Activated naive CD4-positive, alpha-beta T cell (primary cell): Measurements from ENCODE around the gene BRD7.
"Not testable (repeated sequence)": the region's sequence is repeated elsewhere in the genome, so short reads cannot be mapped to it uniquely, and the experiment has no call there.

Experiments used
- DNase-seq, 4 experiments: peaks; one replicate each; lab custom pipeline; 2025; lab: John Stamatoyannopoulos, UW

BRD7 gene

DNA sequence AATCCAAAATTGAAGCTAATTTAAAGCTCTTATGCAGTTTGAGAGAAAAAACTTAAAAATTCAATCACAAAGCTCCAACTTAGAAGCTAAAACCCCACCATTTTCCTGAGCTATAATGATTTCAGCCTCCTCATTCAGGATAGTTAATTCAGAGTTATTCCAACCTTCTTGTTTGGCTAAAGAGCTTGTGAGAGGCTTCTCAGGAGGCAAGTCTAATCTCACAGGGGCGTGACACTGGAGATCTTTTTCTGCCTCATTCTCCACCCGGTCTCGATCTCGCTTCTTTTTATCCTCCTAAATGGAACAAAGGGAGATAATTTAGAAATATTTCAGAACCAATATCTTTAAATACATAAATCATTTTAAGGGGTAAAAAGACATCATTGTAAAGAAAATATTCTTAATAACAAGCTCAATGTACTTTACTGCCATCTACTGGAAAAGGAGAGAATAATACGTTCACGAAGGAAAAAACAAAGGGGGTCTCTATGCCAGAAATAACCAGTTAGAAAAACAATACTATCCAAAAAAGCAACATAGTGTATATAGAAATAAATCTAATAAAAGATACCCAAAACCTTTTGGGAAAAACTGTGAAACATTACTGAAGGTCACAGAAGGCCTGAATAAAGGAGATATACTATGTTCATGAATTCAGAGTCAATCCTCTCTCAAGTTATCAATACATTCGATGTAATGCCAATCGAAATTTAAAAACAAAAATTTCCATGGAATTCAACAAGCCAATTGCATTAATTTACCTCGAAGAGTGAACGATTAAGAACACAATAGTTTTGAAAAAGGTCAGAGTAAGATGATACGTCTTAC is 13.9 kb downstream of the BRD7 start:
- no peak for DNase-seq

DNA sequence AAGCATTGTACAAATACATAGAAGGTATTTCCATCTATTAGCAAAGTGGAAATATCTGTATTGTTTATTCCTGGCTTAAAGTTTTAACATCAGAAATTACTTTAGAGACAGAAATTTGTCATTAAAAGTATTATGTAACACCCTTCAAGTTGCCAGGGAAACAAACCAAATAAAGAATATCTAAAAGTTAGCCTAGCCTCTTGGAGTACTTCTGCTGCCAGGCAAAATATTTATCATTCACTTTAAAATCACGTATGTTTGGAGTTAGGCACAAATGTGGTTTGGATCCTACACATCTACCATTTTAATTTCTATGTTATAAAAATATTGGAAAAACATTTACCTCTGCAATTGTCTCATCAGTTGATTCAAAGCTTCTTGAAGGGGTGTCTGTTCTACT is 14.7 kb downstream of the BRD7 start:
- no peak for DNase-seq

DNA sequence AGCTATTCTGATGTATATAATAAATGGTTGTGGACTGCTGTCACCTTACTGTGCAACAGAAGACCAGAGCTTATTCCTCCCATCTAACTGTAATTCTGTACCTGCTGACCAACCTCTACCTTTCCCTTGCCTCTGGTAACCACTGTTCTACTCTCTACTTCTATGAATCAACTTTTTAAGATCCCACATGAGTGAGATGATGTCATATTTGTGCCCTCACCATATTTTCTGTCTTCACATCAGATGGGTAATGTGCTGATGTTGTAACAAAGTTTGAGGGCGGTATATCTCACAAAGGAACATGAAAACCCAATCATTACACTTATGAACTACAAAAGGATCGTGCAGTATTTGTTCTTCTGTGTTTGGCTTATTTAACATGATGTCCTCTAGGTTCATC is 16.8 kb downstream of the BRD7 start:
- DNase-seq: no peak

DNA sequence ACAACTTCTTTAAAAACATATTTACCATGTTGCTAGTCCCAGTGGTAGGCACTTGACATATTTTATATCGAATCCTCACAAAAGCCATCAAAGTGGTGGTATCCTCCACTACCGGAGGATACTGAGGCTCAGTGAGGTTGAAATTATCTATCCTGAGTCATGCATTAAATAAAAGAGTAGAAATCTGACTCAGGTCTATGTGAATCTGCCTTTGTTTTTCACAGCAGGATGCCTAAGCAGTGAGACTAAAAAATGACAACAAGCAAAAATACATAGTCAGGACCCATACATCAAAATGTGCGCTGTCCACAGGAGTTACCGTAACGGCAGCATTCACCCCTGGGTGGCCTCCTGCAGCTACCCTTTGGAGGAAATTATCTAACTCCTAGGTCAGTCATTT is 17.7 kb downstream of the BRD7 start:
- no peak for DNase-seq

DNA sequence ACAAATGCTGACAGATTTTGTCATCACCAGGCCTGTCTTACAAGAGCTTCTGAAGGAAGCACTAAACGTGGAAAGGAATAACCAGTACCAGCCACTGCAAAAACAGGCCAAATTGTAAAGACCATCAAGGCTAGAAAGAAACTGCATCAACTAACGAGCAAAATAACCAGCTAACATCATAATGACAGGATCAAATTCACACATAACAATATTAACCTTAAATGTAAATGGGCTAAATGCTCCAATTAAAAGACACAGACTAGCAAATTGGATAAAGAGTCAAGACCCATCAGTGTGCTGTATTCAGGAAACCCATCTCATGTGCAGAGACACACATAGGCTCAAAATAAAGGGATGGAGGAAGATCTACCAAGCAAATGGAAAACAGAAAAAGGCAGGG is 23.6 kb downstream of the BRD7 start:
- not testable (repeated sequence) for DNase-seq

DNA sequence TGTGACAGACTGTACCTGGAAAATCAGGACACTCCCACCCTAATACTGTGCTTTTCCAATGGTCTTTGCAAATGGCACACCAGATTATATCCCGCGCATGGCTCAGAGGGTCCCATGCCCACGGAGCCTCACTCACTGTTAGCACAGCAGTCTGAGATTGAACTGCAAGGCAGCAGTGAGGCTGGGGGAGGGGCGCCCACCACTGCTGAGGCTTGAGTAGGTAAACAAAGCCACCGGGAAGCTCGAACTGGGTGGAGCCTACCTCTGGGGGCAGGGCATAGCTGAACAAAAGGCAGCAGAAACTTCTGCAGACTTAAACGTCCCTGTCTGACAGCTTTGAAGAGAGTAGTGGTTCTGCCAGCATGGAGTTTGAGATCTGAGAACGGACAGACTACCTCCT is 25.2 kb downstream of the BRD7 start:
- DNase-seq: not testable (repeated sequence)

DNA sequence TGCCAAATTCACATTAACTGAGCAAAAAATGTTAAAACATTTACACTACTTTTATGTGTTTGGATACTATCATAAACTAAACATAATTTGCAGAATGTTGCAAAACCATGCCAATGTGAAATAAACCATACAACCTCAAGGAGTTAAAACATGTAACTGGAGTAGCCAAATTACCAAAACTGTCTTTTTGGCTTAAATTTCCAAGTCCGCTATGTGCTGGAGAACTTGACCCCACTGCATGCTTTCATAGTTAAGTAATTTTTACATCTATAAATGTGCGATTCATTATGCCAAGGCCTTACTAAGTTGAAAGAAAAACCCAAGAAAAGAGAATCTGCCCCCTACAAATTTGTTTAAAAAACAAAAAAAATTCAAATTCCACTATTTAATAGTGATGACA is 28.2 kb downstream of the BRD7 start:
- no peak for DNase-seq

DNA sequence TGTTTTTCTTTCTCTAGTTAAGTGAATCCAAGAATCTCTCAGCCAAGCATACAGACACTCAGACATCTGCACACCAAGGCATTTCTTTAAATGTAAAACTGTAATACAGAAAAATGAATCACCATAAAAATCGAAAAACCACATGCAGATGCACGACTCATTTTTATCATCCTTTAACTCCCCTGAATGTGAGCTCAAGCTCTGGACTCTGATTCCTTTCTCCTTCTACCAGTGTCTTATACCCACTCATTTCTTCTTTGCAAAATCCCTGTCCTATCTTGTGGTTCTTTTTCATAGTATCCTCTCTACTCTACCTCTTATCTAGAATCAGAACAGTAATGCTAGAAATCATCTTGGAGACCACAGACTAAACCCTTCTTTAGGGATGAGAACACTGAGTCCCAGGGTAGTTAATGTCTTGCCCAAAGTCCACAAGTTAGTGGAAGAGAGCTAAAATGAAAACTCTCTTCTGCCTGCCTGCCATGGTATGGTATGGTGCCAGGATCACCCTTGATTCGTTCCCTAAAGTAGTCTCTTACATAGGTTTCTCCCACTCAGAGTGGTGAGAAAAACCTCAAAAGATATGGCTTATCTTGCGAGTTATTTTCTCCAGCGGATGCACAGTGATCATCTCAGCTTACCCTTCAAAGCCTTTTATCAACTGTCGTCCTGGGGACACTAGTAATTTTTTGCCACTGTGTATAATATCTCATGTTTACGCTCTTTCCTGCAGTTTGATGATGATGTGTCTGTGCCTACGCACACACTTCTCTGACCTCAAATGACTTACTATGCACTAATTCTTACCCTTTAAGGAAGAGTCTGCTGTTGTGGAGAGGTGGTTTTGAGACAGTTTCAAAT is 30.2 kb downstream of the BRD7 start:
- no peak for DNase-seq

DNA sequence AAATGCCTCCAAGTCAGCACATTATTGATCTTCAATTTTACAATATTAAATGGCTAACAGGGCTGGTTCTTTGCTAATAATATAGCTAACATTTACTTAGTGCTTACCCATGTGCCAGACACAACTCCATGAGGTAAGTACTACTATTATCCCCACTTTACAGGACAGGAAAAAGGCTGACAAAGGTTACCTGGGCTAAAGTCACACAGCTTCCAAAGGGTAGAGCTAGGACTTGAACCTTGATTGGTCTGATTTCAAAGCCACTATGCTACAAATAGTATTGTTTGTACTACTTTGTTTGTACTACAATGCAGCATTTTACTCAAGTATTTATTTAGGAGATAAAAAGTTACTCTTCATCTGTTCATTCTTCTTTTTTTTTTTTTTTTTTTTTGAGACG is 31.9 kb downstream of the BRD7 start:
- DNase-seq: no peak

DNA sequence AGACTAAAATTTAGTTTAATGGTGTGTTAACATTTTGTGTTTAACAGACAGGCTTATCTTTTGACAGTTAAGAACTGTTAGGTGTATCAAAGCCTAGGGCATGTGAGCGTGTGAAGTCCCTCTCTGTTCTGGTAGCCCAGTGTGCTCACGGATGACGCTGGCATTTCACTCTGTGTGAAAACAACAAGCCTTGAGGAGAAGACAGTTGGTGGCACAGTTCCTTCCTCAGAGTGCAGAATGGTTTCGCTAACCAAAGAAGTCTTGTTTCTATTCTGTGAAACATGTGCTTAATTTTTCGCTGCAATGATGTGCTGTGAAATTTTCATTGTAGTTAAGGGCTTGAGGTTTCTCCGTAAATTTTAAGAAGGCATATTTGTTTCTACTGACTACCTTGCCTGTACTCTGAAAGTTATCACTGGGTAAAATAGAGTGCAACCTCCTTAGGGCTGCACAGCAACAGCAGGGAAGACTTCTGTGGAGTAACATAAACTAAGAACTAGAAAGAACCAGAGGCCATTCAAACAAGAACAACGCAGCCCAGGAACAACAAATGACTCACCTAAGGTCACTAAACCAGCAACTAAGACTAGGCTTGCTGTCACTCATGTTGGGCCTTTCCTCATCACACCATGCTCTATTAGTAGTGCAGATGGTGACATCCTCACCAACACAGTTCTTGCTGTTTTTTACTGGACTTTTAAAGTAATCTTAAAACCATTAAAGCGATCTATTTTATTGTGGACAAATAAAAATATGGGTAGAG is 33.4 kb downstream of the BRD7 start:
- DNase-seq: peak in 2 of 4 experiments; percentile 7 to 38

DNA sequence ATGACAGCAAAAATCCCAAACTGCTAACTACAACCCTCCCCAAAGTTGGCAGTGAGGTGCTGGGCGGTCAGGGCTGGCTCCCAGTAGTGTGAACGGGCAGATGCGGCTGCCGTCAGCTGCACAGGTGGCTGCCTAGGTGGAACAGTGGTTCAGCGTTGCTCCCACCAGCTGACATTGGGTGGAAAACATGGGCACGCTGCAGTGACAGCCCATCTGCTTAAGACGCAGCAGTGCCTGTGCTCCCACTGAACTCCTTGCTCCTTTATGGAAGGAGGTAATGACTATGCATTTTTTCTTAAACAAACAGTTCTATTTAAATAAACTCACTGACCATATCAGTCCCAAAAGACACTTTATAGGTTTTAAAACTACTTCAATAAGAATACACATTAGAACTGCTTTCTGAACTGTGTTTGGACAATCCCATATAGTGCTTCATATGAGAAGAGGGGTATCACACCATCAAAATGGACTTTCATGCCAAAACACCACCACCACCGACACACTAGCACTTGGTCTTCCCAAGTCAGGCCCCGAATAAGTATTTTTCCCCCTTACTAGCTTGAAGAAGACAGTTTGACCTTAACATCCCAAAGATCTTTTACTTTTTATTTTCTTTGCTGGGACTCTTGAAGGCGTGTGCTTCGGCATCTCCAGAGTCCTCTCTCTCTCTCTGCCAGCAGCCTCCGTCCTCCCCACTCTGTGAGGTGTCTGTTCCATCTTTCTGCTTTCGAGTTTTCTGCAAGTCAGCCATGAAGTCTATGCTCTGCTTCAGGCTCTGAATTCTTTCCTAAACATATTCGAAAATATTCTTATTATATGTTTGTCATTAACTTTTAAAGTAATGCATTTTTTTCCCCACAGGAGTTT is 34.4 kb downstream of the BRD7 start:
- no peak for DNase-seq

DNA sequence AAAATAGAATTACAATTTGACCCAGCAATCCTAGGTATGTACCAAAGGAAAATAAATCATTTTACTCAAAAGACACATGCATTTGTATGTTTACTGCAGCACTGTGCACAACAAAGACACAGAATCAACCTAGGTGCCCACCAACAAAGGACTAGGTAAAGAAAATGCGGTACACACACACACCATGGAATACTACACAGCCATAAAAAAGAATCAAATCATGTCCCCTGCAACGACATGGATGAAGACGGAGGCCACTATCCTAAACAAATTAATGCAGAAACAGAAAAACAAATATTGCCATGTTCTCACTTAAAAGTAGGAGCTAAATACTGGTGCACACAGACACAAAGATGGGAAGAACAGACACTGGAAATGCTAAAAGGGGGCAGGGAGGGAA is 36.2 kb downstream of the BRD7 start:
- DNase-seq: no peak

DNA sequence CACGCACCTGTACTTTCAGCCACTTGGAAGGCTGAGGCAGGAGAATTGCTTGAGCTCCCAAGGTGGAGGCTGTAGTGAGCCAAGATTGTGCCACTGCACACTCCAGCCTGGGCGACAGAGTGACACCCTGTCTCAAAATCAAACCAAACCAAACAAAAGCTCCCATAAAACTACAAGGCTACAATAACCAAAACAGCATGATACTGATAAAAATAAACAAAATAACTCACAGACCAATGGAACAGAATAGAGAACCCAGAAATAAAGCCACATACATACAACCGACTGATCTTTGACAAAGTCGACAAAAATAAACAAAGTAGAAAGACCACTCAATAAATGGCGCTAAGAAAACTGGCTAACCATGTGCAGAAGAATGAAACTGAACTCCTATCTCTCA is 37.2 kb downstream of the BRD7 start:
- no peak for DNase-seq

DNA sequence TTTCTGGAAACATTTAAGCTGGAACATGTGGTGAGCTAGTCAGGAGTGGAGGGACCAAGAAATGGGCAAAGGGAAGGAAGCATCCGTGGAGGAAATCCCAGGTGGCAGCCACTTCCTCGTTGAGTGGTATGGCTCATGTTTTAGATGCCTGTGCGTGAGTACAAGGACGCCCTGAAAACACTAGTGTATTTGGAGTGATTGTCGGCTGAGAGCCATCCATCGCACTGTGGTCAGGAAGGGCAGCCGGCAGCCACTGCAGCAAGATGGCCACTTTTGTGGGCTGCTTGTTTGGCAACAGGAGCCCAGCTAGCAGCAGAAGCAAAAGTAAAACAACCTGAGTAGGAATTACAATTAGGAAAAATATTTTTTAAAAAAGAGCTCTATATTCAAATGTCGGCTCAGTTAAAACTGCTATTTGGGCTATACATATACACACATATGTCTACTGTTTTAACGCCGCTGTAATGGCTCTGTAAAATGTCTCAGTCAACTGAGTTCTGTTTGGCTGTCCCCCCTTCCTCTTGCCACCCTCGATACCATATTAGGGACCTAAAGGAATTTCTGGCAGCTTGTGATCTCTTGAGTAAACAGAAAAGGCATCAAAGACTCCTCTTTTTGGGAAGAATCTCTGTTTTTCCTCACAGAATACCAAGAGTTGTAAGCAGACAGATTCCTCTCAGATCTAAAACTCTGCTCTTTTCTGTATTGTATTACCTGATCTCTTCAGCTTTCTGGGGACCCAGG is 39.2 kb downstream of the BRD7 start:
- DNase-seq: no peak

DNA sequence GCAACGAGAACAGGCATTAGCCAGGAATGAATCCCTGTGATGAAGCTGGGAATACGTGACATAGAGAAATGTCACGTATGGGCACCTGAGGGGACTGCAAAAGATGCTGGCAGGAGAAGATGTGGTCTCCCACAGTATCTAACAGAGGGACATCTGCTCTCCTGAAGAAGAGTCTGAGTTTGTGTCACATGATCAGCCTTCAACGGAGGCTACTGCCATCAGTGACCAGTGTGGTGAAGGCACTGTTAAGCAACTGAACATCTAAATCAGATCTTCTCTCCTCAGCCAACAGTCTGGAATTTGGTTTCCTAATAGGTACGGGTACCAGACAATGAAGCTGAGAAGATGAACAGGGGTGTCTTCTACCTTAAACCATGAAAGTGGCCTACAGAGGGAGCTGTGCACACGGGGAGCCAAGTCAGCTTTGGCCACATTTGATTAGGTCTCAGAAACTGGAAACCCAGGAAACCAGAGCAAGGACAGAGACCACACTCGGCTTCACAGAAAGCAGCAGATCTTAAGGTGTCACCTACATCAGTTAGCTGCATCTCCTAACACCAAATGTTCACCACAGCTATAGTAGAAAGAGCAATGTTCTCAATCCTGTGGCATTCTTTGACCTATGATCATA is 41.8 kb downstream of the BRD7 start:
- DNase-seq: peak in 2 of 4 experiments; percentile 14 to 35

DNA sequence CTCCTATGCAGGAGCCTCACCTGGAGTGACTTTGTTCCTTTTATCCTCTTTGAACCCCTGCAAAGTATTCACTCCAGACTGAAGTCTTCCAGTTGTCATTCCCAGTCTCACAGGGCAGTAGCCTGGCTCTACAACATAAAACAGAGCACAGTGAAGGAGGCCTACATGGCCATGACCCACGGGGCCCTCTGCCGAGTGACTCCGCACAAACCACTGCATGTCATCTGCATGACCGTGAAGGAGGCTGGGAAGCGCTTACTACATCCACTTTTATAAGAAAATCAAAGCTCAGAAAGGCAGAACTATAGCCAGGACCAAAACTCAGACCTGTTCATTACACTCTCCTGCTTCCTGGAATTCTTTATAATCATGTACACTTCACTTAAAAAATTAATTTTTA is 42.5 kb downstream of the BRD7 start:
- no peak for DNase-seq

DNA sequence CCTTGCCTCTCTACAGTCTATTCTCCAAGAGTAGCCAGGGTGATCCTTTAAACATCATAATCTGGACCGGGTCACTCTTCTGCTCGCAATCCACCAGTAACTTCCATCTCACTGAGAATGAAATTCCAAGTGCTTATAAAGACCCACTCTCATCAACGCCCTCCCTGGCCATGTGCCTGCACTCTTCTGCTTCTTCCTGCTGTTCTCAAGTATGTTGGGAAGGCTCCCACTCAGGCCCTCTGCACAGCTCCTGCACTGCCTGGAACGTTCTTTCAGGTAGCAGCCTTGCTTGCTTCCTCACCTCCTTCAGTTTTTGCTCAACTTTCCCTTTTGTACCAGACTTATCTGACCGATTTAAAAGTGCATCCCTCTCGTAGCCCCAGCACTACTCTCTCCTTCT is 44.4 kb downstream of the BRD7 start:
- no peak for DNase-seq

DNA sequence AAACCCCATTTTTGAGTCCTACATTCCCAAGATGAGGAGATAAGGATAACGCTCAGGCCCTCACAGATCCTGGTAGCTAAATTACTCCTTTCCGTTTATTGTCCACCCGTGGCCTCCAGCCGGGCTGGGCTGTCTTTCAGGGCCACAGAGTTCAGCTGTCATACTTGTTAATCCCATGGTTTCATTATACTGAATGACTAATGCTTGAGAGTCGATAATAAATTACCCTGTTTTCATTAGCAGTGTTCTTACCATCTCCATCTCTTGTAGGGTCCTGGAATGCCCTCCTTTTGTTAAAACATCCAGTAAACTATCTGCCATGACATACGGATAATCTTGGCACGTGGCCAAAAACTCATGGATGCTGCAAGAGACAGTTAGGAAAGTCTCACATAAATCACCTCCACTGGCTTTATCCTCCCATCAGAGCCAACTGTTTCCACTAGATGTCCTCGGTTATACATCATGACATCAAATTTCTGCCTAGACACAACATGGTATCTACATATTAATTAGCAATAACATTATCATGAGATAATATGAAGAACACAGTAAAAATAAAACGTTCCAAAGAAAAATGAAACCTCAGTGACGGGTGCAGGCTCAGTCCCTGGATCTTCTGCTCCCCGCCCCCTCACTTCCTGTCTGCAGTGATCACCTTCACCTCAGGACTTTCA is 45.3 kb downstream of the BRD7 start:
- no peak for DNase-seq

DNA sequence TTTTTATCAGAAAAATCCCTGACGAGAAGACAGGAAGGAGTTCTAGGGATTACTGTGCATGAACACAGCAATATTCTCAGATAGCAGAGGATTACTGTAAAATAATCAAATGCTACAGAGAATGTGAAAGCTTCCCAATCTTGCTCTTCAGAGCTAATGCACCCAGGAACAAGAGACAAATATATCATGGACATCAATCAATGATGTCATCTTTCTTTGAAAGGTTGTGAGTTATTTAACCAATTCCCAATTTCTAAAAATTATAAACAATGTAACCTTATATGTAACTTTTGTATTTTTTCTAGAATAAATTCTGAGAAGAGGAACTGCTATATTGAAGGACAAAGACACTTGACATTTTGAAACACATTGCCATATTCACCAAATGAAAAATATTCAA is 46.5 kb downstream of the BRD7 start:
- no peak for DNase-seq

DNA sequence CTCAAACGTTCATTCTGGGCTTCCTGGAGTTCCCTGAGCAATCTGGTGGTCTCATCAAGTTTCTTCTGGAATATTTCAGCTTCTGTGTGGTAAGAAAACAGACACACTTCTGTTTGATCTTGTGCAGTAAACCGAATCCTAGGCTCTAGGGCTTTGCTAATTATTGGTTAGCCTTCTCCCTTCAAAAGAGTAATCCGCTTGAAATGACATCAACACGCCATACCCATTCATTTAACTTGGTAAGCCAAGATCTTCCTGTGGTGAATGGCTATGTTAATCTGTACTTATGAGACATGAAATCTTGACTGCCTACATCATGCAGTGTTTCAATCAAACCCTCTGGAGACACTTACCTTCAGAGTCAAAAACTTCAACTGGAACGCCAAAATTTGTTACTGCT is 48.5 kb downstream of the BRD7 start:
- DNase-seq: no peak
